NCI-H1694 treated with DMSO at 0.1 percent for 48 hours (cell line): ENCODE measurements around the gene UTP20.
"Not testable (repeated sequence)": the region's sequence is repeated elsewhere in the genome, so short reads cannot be mapped to it uniquely, and the experiment has no call there.

Source experiments
- DNase-seq: peaks from one replicate; lab custom pipeline; 2025; lab: John Stamatoyannopoulos, UW

UTP20 gene

DNA sequence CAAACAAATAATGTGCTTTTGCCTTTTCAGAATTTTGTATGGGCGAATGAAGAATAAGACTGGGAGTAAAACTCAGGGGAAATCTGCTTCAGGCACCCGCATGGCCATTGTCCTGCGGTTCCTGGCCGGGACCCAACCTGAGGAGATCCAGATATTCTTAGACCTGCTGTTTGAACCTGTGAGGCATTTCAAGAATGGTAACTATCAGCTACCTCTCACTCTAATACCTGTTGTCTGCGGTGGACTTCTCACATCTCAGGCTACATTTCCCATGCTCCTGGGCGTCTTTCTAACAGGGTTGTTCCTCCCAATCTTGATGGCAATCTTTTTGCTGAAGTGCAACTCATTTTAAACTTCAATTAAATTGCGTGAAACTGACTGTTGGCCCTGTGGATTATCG lies 47.1 kb downstream of the UTP20 start:
- no peak for DNase-seq

DNA sequence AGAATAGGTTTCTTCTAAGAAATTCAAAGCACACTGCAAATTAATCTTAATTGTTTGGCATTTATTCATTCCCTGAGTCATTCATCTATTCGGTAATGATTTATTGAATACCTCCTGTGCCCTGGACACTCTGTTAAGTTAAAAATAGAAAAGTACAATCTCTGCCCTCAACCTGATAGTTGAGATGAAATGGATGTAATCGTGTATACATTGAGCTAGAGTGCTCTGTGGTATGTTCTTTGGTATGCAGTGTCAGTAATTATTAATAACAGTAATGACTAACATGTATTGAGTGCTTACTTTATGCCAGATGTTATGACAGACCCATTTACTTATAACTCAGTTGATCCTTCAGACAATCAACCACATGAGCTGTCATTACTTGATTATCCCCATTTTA lies 47.6 kb downstream of the UTP20 start:
- DNase-seq = no peak

DNA sequence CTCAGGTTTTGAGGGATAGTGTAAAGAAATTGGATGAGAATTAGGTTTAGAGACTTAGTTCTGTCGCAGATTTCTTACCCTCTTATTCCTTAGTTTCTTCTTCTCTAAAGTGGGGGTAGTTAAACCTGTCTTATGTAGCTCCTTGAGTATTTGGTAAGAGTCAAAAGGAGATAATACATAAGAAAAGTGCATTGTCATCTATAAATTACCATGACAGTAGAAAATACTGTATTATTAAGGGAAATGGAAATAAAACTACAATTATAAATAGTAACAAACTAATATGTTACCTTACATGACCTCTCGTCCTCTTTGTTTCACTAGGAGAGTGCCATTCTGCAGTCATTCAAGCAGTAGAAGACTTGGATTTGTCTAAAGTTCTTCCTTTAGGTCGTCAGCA lies 49.0 kb downstream of the UTP20 start:
- DNase-seq = no peak

DNA sequence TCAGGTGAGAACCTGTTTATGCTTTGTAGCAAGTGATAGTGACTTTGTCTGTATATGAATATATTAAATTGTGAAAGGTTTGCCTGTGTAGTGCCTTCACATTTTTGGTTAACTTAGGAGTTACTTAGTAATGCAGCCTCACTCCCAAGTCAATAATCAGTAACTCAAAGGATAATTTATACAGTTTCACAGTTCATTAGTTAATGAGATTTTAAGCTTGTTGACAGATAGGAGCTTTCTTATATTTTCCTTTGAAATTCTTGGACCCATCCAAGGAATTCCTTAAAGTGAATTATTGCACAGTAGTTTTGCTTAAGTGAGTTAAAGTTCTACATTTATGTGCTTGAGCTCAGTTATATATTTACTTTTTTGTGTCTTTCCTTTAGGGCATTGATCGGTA lies 50.7 kb downstream of the UTP20 start:
- no peak for DNase-seq

DNA sequence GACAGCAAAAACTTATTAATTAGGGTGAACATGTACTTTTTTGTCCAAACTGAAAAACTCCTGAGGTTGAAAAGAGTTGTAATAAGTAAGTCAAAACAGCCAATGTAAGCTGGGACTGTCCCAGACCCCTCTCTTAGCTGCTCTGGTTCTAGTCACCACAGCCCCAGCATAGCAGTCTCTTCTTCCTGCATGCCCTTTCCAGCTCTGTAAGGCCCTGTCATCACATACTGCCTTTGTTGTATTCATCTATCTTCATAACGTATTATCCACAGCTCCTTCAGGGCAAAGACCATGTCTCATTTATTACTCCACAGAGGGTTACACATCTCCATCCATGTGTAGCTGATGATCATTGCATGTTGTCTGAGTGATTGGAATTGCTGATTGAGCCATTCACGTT lies 56.5 kb downstream of the UTP20 start:
- no peak for DNase-seq

DNA sequence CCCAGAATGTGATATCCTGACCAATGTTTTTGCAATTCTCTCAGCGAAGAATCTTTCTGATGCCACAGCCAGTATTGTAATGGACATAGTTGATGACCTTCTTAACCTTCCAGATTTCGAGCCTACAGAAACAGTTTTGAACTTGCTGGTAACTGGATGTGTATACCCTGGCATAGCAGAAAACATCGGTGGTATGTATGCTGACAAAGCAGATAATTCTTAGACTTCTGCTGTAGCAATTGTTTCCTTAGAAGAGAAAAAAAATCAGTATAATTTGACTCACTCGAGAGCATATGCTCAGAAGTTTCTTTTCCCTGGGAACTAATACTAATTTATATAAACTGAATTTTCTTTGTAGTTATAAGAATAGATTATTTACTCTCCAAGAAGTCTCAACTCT lies 58.2 kb downstream of the UTP20 start:
- DNase-seq = no peak

DNA sequence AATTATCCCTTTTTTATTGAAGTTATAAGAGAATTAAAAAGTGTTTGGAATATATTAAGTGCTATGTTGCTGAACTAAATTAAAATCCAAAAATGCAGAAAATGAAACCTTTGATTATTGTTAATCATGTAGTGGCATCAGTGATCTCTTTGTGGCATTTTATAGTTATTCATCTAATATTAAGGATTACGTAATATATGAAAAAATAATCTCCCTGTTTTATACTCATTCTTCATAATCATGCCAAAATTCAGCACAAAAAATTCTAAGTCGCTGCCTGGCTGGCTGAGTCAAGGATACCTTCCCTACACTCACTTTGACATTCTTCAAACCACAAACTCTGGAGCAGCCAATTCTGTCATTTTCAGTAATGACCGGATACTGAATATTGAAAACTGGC lies 64.0 kb downstream of the UTP20 start:
- DNase-seq = no peak

DNA sequence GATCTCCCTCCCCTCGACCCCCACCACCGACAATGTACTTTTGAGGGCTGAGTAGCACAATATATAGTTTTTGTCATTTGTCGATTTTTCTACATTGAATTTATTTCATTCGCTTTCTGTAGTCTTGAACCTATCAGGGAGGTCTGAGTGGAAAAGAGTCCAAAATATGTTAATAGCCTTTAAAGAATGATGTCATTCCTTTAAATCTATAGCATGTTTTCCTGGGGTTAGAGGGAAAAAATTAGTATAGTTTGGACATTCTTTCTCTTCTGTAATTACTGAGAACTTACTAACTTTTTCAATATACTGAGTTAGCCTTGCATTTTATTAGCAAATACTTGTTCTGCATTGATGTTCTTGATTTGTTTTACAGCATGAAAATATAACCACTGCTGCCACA lies 71.8 kb downstream of the UTP20 start:
- no peak for DNase-seq

DNA sequence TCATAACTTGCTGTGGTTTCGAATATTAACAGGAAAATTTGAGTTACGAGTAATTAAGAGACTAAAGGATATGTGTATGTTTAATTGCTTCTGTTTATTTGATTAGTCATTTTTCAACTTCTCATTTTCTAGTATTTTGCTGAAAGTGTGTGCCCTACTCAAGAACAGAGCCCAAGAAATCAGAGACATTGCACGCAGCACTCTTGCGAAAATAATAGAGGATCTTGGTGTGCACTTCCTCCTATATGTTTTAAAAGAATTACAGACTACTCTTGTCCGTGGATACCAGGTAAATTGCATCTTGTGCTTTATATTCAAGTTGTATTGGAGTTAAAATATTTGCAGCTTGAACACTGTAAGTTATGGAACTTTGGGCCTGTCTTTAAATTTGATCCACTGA lies 76.9 kb downstream of the UTP20 start:
- DNase-seq = no peak

DNA sequence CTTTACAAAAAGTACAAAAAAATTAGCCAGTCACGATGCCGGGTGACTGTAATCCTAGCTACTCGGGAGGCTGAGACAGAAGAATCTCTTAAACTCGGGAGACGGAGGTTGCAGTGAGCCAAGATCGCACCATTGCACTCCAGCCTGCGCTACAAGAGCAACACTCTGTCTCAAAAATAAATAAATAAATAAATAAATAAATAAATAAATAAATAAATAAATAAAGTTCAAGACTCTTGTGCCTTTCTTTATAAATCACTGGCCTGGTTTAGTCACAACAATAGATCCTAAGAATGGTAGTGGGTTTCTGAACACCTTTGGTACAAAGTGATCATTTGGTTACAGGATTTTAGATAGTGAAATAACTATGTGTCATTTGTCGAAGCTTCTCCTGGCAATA lies 81.5 kb downstream of the UTP20 start:
- no peak for DNase-seq

DNA sequence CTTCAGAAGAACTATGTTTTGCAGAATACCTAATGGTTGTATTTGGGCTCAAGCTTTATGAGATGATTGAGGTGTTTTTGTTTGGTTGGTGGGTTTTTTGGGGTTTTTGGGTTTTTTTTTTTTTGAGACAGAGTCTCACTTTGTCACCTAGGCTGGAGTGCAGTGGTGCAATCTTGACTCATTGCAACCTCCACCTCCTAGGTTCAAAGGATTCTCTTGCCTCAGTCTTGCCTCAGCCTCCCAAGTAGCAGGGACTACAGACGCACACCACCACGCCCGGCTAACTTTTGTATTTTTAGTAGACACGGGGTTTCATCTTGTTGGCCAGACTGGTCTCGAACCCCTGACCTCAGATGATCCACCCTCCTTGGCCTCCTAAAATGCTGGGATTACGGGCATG lies 88.1 kb downstream of the UTP20 start:
- no peak for DNase-seq

DNA sequence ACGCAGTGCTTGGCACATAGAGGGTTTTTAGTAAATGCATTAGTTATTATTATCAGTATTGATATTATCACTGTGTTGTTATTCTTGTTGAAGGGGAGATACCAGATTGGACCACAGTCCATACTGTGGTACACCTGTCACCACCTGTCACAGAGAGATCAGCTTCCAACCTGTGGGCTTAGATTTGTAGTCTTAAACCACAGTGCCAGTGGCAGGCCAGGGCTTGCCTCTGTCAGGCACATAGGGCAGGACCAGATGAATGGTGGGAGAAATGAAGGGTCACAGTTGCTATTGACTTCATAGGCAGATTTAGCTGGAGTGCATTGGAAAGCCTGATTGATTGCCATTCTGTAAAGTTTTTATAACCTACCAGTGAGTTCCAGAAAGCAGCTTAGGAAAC lies 92.5 kb downstream of the UTP20 start:
- DNase-seq = no peak

DNA sequence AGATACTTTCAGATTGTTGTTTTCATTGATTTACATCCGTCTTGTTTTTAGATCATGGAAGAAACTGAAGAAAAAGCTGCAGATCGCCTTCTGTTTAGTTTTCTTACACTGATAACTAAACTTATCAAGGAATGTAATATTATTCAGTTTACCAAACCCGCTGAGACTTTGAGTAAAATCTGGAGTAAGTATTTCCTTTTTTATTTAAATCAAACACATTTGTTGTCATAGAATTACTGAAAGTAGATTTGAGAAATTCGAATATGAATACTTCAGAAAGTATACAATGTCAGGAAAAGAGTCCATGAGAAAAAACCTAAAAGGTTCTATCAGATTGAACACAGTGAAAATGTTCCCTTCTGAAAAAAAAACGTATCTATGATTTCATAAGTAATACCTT lies 95.7 kb downstream of the UTP20 start:
- no peak for DNase-seq

DNA sequence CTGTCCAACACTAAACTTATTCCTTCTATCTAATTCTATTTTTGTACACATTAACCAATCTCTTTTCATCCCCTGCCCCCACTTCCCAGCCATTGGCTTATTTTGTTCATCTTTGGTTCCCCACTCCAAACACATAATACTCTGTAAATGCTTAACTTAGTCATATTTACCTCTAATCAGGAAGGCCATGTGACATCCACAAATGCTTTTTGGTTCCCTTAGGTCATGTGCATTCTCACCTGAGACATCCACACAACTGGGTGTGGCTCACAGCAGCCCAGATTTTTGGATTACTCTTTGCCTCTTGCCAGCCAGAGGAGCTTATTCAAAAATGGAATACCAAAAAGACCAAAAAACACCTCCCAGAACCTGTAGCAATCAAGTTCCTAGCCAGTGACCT lies 99.2 kb downstream of the UTP20 start:
- no peak for DNase-seq

DNA sequence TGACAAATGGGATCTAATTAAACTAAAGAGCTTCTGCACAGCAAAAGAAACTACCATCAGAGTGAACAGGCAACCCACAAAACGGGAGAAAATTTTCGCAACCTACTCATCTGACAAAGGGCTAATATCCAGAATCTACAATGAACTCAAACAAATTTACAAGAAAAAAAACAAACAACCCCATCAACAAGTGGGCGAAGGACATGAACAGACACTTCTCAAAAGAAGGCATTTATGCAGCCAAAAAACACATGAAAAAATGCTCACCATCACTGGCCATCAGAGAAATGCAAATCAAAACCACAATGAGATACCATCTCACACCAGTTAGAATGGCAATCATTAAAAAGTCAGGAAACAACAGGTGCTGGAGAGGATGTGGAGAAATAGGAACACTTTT lies 111.3 kb downstream of the UTP20 start:
- not testable (repeated sequence) for DNase-seq

DNA sequence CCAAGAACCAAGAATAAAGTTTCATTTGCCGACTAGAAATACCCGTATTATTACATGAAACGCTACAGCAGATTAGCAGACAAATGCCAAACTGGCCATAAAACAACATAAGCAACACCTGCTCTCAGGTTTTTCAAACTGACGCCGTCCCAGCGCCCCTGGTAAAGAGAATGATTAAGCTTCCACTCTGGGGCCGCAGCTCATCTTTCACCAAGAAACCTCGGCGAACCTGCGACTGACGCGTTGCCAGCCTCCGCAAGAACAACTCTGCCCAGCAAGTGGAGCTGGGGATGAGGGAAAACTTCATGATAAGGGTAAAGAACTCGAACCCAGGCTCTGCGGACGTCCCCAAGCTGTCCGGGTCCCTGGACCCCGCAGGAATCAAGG lies 127.1 kb downstream of the UTP20 start:
- DNase-seq = no peak

DNA sequence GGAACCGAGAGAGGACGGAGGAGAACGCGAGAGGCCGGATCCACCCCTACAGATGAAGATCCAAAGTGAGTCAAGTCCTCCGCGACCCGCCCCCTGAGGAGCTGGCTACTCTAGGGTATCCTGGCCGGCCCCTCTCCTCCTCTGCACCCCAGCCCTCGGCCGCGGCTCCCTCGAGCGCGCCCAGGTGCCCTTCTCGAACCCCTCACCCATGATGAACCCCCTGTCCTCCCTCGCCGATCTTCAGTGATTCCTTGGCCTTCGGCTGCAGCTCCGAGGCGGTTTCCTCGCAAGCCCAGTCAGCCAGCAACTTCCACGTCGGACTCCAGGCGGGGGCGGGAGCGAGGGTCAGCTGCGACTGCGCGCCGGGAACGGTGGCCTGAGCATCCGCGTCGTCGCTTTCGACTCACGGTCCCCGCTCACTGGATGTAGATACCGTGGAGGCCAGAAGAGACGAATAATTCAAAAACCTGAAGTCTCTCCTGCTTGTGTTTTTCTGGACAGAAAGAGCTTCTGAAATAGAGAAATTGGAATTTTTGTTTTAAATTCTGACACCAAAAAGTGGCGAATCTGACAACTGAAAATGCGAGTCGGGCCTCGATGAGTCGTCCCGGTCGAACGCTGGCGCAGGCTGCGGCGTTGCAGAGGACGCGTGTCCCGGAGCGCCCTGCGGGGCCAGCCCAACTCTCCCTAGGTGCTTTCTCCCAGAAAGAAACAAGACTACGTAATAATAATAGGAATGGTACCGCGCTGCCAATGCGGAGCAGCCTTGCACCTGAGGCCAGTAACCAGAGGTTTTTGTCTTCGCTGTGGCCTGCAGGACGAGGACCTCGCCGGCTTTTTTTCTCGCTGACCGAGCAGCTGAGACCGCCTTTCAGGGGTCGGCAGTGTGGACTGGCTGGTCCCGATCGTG lies 127.8 kb downstream of the UTP20 start, which contains the start of gene ARL1:
TSS of gene ARL1 (minus strand) at position 337 of the 910 bp plus-strand sequence. CDS start at position 210, 127 bp downstream.
- peak; percentile 78 for DNase-seq

DNA sequence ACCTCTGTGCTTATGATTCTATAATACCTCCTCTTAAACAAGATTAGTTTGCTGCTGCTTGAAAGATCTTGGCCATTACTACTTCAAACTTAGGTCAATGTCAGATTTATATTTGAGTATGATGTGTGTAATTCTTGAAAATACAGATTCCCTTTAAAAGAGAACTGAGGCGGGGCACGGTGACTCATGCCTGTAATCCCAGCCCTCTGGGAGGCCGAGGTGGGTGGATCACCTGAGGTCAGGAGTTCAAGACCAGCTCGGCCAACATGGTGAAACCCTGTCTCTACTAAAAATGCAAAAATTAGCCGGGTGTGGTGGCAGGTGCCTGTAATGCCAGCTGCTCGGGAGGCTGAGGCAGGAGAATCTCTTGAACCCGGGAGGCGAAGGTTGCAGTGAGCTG lies 130.3 kb downstream of the UTP20 start:
- DNase-seq = not testable (repeated sequence)

DNA sequence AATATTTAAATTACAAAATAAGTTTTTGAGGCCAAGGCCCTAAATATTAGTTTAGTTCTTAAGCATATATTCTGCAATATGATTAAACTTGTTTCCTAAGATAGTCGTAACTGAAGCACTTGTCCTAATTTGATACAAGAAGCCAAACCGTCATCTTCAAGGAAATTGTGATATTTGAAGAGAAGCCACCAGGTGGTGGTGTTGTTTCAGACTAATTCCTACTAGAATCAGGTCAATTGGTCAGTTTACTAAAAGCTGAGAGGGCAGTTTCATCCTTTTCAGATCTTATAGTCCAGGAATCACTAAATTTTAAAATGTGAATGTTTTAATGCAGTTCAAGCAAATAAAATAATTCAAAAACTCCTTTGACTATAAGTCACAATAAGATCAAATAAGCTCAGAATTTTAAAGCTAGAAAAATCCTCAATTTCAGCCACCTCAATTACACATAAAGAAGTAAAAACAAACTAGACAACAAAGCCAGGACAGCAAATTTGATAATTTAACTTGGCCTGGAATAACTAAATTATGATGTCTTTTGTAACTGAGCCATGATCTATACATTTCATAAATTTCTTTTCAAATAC lies 134.7 kb downstream of the UTP20 start:
- peak; percentile 15 for DNase-seq

DNA sequence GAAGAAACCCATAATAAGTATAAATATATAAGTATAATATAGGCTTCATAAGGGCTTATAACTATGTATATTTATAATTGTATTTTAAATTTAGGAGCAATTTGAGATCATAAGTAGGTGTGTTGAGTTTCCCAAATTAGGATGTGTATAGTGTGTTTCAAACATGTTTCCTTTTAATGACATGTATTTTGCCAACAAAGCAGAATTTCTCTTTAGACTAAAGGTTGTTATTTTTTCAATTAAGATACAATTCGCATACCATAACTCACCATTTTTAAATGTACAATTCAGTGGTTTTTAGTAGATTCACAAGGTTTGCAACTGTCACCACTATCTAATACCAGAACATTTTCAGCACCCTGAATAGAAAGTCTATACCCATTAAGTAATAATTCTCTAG lies 135.3 kb downstream of the UTP20 start:
- no peak for DNase-seq

DNA sequence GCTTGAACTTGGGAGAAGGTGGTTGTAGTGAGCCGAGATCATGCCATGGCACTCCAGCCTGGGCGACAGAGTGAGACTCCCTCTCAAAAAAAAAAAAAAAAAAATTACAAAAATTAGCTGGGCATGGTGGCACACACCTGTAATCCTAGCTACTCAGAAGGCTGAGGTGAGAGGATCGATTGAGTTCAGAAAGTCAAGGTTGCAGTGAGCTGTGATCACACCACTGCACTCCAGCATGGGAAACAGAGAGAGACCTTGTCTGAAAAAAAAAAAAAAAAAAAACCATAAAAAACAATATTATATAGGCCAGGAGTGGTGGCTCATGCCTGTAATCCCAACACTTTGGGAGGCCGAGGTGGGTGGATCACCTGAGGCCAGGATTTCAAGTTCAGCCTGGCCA lies 142.2 kb downstream of the UTP20 start:
- not testable (repeated sequence) for DNase-seq

DNA sequence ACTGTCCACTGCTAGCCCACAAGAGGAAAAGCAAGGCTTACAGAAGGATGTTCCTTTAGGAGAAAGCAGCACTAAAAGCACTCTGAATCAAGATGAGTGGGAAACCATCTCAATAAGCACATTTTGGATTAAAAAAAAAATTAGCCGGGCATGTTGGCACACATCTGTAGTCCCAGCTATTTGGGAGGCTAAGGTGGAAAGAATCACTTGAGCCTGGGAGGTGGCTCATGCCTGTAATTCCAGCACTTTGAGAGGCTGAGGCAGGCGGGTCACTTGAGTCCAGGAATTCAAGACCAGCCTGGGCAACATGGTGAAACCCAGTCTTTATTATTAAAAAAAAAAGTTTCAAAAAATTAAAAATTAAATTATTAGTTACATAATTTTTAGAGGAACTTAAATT lies 144.7 kb downstream of the UTP20 start:
- DNase-seq = no peak

DNA sequence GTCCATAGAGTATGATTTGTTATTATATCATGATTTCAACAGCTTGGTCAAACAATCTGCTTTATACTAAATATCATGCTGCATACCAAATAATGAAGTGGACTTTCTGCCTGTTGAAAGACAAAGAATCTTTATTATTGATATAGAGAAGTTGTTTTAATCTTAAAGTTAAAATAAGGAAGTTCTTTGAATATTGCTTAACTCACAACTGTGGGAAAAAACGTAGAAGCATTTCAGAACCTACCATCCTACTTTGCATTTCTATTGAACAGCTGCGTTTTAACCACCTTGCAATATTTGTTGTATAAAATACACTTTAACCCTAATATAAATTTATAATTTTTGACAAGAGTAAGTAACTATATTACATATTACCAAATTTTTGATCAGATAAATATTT lies 150.6 kb downstream of the UTP20 start:
- no peak for DNase-seq

DNA sequence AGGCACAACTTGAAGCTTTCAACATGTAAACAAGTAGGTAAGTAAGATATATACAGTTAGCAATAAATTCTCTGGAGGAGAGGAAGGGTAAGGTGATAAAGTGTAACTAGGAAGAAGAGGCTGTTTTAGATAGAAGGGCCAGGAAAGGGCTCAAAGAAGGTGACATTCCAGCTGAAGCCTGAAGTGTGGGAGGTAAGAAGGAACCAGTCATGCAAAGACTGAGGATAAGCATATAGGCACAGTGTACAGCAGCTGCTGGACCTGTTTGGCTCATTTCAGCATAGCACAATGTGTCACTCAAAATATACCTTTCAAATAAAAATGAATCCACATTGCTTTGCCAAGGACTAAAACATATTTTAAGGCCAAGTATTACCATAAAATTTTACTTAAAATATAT lies 156.2 kb downstream of the UTP20 start:
- DNase-seq = no peak
